Karpas-422 (cell line): ENCODE data around the gene SLC44A2. TPM values are rescaled to one million over a fixed set of nuclear protein-coding genes. Genes with fewer than 3 reads are reported as not detected.
A peak's percentile ranks its signal among the peaks of the same experiment; 100 is the strongest.

Source experiments
- DNase-seq: peaks from one replicate; pipeline ENCODE4 v3.0.0-alpha.2; 2015
- H2AFZ ChIP-seq: fragments of 200-600 bp; sonication (generic); 2 replicates; pipeline ENCODE4 v1.6.1; 2014; ENCODE audit warnings: antibody characterized with exemption, low read length, mixed read lengths
- H3K27ac ChIP-seq: fragments of 200-600 bp; sonication (generic); 2 replicates; pipeline ENCODE4 v1.5.1; 2014; ENCODE audit warnings: mild to moderate bottlenecking, low read length, moderate library complexity
- H3K27me3 ChIP-seq: fragments of 200-600 bp; sonication (generic); 2 replicates; pipeline ENCODE4 v1.6.1; 2014; ENCODE audit warnings: low read length, mixed read lengths
- H3K36me3 ChIP-seq: fragments of 200-600 bp; sonication (generic); 2 replicates; pipeline ENCODE4 v1.6.1; 2014; ENCODE audit warnings: low read length, mixed read lengths; ENCODE audit not compliant: insufficient read depth
- H3K4me1 ChIP-seq: fragments of 200-600 bp; sonication (generic); 2 replicates; pipeline ENCODE4 v1.6.1; 2014; ENCODE audit warnings: mild to moderate bottlenecking, low read length, mixed read lengths
- H3K4me2 ChIP-seq: fragments of 200-600 bp; sonication (generic); 2 replicates; pipeline ENCODE4 v1.6.1; 2014; ENCODE audit warnings: low read length, low read depth, mild to moderate bottlenecking; ENCODE audit not compliant: poor library complexity, severe bottlenecking
- H3K4me3 ChIP-seq: fragments of 200-600 bp; sonication (generic); 2 replicates; pipeline ENCODE4 v1.5.1; 2014; ENCODE audit warnings: mild to moderate bottlenecking, antibody characterized with exemption, low read length, mixed read lengths
- H3K79me2 ChIP-seq: fragments of 200-600 bp; sonication (generic); 2 replicates; pipeline ENCODE4 v1.6.1; 2014; ENCODE audit warnings: mild to moderate bottlenecking, low read length, mixed read lengths
- H3K9ac ChIP-seq: fragments of 200-600 bp; sonication (generic); 2 replicates; pipeline ENCODE4 v1.6.0; 2014; ENCODE audit warnings: low read length
- H3K9me2 ChIP-seq: fragments of 200-600 bp; sonication (generic), shearing (Covaris generic); replicated peaks from 2 replicates; pipeline ENCODE4 v1.6.0; 2014; ENCODE audit warnings: mild to moderate bottlenecking, low read length, moderate library complexity; ENCODE audit not compliant: insufficient read depth
- H3K9me3 ChIP-seq: fragments of 300-700, 200-600 bp; sonication (generic); 2 replicates; pipeline ENCODE4 v1.6.1; 2014; ENCODE audit warnings: low read length, mixed read lengths
- H4K20me1 ChIP-seq: fragments of 200-600 bp; sonication (generic); 2 replicates; pipeline ENCODE4 v1.6.1; 2014; ENCODE audit warnings: mild to moderate bottlenecking, antibody characterized with exemption, low read length, low read depth; ENCODE audit not compliant: insufficient read depth
- total RNA-seq: library from RNA; depleted of rRNA; stranded (reverse); fragments of >200 nt; shearing (Covaris generic); gene quantifications from 2 replicates; pipeline ENCODE4 v1.2.3, GENCODE V29; 2014; ENCODE audit warnings: low replicate concordance

Gene SLC44A2
- total RNA-seq, 1 experiment from 2014 or later: 48.0 TPM

GRCh38 chr19:10587839-10588150, 37.6 kb upstream of the SLC44A2 start:
- Histone ChIP-seq H3K9me3 (no peaks in the 10 kb centered on the region), H3K27me3 (no peaks in the 10 kb centered on the region), H2AFZ (no peak overlapping the region), H3K27ac (no peak overlapping the region), H3K36me3 (no peaks in the 10 kb centered on the region), H3K9ac (no peak overlapping the region), H3K4me3 (no peak overlapping the region), H3K4me2 (no peak overlapping the region), H3K9me2 (no peaks in the 10 kb centered on the region), H4K20me1 (no peaks in the 10 kb centered on the region), H3K79me2 (no peaks in the 10 kb centered on the region), H3K4me1 (no peaks in the 10 kb centered on the region)
- no peak for DNase-seq

- H3K27ac ChIP-seq: no peak overlapping the region
- H3K9me3 ChIP-seq: no peaks in the 10 kb centered on the region
- H3K4me3 ChIP-seq: no peak overlapping the region
- H2AFZ ChIP-seq: no peak overlapping the region
- no peak overlapping the region for H3K4me2 ChIP-seq
- H3K9me2 ChIP-seq: no peaks in the 10 kb centered on the region
- no peak overlapping the region for H3K9ac ChIP-seq
- no peaks in the 10 kb centered on the region for H3K36me3 ChIP-seq
- H4K20me1 ChIP-seq: no peaks in the 10 kb centered on the region
- DNase-seq: no peak
- H3K4me1 ChIP-seq: no peaks in the 10 kb centered on the region
- no peaks in the 10 kb centered on the region for H3K79me2 ChIP-seq
- H3K27me3 ChIP-seq: no peaks in the 10 kb centered on the region
Measured at GRCh38 chr19:10593148-10593547, 32.2 kb upstream of the SLC44A2 start.

GRCh38 chr19:10593820-10594637, 31.3 kb upstream of the SLC44A2 start:
- Histone ChIP-seq H3K9me3 (no peaks in the 10 kb centered on the region), H4K20me1 (no peaks in the 10 kb centered on the region), H3K27ac (no peak overlapping the region), H3K4me1 (no peaks in the 10 kb centered on the region), H3K79me2 (no peaks in the 10 kb centered on the region), H2AFZ (no peak overlapping the region), H3K4me2 (no peak overlapping the region), H3K9ac (no peak overlapping the region), H3K36me3 (no peaks in the 10 kb centered on the region), H3K9me2 (no peaks in the 10 kb centered on the region), H3K27me3 (no peaks in the 10 kb centered on the region), H3K4me3 (no peak overlapping the region)
- no peak for DNase-seq

GRCh38 chr19:10600149-10600548, 25.2 kb upstream of the SLC44A2 start:
- DNase-seq: no peak
- Histone ChIP-seq H3K79me2 (peaks cover 13% of the 10 kb centered on the region), H3K27me3 (no peaks in the 10 kb centered on the region), H3K27ac (no peak overlapping the region), H4K20me1 (no peaks in the 10 kb centered on the region), H3K9ac (no peak overlapping the region), H2AFZ (no peak overlapping the region), H3K4me3 (no peak overlapping the region), H3K36me3 (no peaks in the 10 kb centered on the region), H3K9me2 (no peaks in the 10 kb centered on the region), H3K4me1 (peaks cover 22% of the 10 kb centered on the region), H3K4me2 (no peak overlapping the region), H3K9me3 (no peaks in the 10 kb centered on the region)

GRCh38 chr19:10601999-10602329, 23.4 kb upstream of the SLC44A2 start:
- Histone ChIP-seq H3K27me3 (no peaks in the 10 kb centered on the region), H3K9ac (no peak overlapping the region), H3K27ac (no peak overlapping the region), H3K36me3 (no peaks in the 10 kb centered on the region), H3K79me2 (peaks cover 25% of the 10 kb centered on the region), H3K4me1 (peaks cover 22% of the 10 kb centered on the region), H3K9me3 (no peaks in the 10 kb centered on the region), H3K4me3 (no peak overlapping the region), H3K9me2 (no peaks in the 10 kb centered on the region), H2AFZ (no peak overlapping the region), H4K20me1 (no peaks in the 10 kb centered on the region), H3K4me2 (no peak overlapping the region)
- DNase-seq: no peak

GRCh38 chr19:10602330-10603083, 22.8 kb upstream of the SLC44A2 start:
- H2AFZ ChIP-seq: no peak overlapping the region
- no peaks in the 10 kb centered on the region for H3K9me3 ChIP-seq
- H3K79me2 ChIP-seq: peaks cover 29% of the 10 kb centered on the region
- H3K27ac ChIP-seq: peak overlapping the region; percentile 91
- peak; percentile 95 for DNase-seq
- no peaks in the 10 kb centered on the region for H3K36me3 ChIP-seq
- peaks cover 22% of the 10 kb centered on the region for H3K4me1 ChIP-seq
- H3K4me3 ChIP-seq: peak overlapping the region; percentile 76
- peak overlapping the region; percentile 69 for H3K4me2 ChIP-seq
- peak overlapping the region; percentile 95 for H3K9ac ChIP-seq
- H4K20me1 ChIP-seq: no peaks in the 10 kb centered on the region
- H3K9me2 ChIP-seq: no peaks in the 10 kb centered on the region
- H3K27me3 ChIP-seq: no peaks in the 10 kb centered on the region

GRCh38 chr19:10603084-10603872, 22.1 kb upstream of the SLC44A2 start:
- H4K20me1 ChIP-seq: no peaks in the 10 kb centered on the region
- H3K27ac ChIP-seq: peak overlapping the region; percentile 91
- H3K9ac ChIP-seq: peak overlapping the region; percentile 95
- no peaks in the 10 kb centered on the region for H3K9me2 ChIP-seq
- H3K4me3 ChIP-seq: peak overlapping the region; percentile 76
- peak overlapping the region; percentile 69 for H3K4me2 ChIP-seq
- H3K9me3 ChIP-seq: no peaks in the 10 kb centered on the region
- peak; percentile 92 for DNase-seq
- no peaks in the 10 kb centered on the region for H3K27me3 ChIP-seq
- no peaks in the 10 kb centered on the region for H3K36me3 ChIP-seq
- H3K4me1 ChIP-seq: peaks cover 22% of the 10 kb centered on the region
- peaks cover 31% of the 10 kb centered on the region for H3K79me2 ChIP-seq
- H2AFZ ChIP-seq: no peak overlapping the region

GRCh38 chr19:10603873-10604459, 21.4 kb upstream of the SLC44A2 start:
- Histone ChIP-seq H4K20me1 (no peaks in the 10 kb centered on the region), H3K27ac (peak overlapping the region; percentile 91), H3K4me2 (peak overlapping the region; percentile 69), H3K4me3 (peak overlapping the region; percentile 76), H3K9ac (peak overlapping the region; percentile 95), H3K4me1 (peaks cover 22% of the 10 kb centered on the region), H3K9me2 (no peaks in the 10 kb centered on the region), H3K79me2 (peaks cover 32% of the 10 kb centered on the region), H2AFZ (no peak overlapping the region), H3K27me3 (no peaks in the 10 kb centered on the region), H3K9me3 (no peaks in the 10 kb centered on the region), H3K36me3 (no peaks in the 10 kb centered on the region)
- DNase-seq: peak; percentile 76
